Activated CD4-positive, CD25-positive, alpha-beta regulatory T cell treated with anti-CD3 and anti-CD28 coated beads, Interleukin-2, amount 50 U/mL, for 16 hours (primary cell): Measurements from ENCODE around the gene ANGPTL7.
"Not testable (repeated sequence)": the region's sequence is repeated elsewhere in the genome, so short reads cannot be mapped to it uniquely, and the experiment has no call there.

ENCODE experiments used
- DNase-seq: peaks from one replicate; pipeline ENCODE4 v3.0.0-alpha.2; 2020; ENCODE audit warnings: low read depth, low spot score

The ANGPTL7 gene

DNA sequence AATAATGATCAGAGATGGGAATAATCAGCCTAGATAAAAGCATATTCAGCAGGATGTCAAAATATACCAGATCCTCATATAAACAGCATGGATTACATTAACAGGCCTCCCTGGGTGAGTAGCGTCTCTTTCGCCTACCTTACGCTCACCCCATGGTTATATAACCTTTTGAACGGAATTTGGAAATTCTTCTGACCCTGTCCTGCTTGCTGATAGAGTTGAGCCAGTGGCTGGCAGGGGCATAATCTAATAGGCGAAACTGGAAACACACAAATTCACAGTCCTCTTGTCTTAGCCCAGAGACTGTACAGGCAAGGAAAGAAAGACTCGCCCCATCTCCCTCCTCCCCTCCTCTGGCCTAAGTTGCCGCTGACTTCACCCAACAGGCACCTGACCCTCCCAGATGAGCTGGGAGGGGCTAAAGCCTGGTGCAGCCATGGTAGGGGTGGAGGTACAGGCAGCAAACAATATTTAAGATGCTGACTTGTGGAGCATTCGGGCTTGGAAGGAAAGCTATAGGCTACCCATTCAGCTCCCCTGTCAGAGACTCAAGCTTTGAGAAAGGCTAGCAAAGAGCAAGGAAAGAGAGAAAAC, at the start of gene ANGPTL7:
Gene ANGPTL7 (plus strand): TSS at position 498 of the 594 bp plus-strand sequence. CDS start 225 bp downstream, outside the sequence.
- DNase-seq: no peak

DNA sequence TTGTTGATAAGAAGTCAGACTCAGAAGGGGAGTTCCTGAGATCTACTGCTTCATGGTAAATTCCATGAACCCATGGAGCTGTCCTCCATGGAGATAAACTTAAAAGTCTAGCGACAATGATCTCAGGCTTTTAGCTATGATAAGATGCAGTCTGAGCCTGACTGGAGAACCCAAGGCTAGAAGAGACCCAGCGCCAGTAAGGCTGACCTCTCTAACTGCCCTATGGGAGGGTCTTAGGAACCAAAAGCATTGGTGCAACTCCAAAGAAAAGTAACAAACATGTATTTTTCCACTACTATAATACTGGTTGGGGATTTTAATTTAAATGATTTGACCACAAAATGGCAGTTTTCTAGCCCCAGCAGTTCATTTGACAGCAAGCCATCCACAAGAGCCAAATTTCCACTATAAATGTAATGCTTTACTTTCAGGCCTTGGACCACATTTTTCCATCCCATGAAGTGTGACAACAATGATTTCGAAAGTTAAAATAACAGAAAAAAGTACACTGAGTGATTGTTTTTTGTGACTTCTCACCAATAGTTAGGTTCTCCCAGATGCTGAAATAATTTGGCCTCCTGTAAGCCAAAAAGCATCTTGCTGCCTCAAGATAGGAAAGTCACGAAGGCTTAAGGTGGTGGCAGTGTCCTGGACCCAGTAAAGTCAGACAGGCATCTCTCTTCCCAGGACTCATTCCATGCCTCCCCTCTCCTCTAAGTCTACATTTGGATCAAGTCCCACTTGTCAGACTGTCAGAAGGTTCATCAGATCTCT, 46.4 kb upstream of the ANGPTL7 start:
- no peak for DNase-seq

- DNase-seq: no peak
Observed at GRCh38 chr1:11143401-11143800, 45.8 kb upstream of the ANGPTL7 start.

GRCh38 chr1:11143907-11144306, 45.2 kb upstream of the ANGPTL7 start:
- no peak for DNase-seq

GRCh38 chr1:11144570-11145256, 44.4 kb upstream of the ANGPTL7 start:
- DNase-seq: no peak

- no peak for DNase-seq
Observed at GRCh38 chr1:11145741-11146140, 43.4 kb upstream of the ANGPTL7 start.

- DNase-seq: no peak
Observed at GRCh38 chr1:11147197-11147770, 41.9 kb upstream of the ANGPTL7 start.

GRCh38 chr1:11150326-11150725, 38.8 kb upstream of the ANGPTL7 start:
- DNase-seq: no peak

- DNase-seq: no peak
Observed at GRCh38 chr1:11151114-11151513, 38.0 kb upstream of the ANGPTL7 start.

GRCh38 chr1:11151826-11152612, 37.1 kb upstream of the ANGPTL7 start:
- no peak for DNase-seq

DNA sequence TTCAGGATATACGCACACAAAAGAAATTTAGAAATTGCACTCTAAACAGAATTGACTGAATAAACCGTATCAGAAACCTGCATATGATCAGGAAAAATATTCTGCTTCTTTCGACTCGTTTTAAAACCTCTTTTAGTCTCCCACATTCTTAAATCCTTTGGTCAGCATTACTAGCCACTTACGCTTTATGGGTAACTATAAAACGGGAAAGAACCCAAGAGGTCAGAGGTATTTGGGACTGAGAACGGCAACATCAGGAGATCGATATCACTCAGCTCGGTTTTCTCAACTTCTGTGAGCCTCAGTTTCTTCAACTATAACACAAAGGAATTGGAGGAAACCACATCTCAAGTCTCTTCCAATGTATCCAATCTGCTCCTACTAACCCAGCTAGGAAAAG, 36.4 kb upstream of the ANGPTL7 start:
- no peak for DNase-seq

DNA sequence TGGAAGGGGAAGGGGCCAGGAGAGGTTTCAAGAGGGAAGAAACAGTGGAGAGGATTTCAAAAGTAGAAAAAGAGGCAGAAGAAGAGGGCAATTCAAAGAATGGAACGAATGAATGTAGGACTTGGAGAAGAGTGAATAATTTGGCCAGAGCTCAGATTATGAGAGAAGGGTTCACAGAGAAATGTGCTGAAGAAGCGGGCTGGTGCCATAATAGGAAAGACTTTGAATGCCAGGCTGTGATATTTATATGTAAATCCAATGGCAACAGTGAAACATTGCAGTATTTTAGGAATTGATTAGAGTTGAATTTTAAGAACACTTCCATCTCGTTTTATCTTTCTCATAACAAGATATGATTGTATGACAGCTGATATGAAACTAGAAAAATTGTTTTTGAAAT, 36.0 kb upstream of the ANGPTL7 start:
- no peak for DNase-seq

DNA sequence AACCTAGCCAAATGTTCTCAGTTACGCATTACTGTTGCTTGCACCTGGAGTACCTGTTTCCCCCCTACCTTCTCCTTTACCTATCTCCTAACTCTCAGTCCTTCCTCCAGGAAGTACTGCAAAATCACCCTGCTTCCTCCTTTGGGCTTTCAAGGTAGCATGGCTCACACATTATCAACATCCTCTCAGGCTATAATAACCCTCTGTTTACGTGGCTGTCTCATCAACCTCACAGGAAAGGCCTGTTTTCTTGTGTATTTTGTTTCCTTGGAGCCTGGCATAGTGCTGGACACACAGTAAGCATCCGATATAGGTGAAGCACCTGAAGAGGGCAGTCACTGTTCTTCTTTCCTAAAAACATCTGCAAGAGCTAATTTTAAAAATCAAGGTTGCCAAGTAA, 32.7 kb upstream of the ANGPTL7 start:
- no peak for DNase-seq

DNA sequence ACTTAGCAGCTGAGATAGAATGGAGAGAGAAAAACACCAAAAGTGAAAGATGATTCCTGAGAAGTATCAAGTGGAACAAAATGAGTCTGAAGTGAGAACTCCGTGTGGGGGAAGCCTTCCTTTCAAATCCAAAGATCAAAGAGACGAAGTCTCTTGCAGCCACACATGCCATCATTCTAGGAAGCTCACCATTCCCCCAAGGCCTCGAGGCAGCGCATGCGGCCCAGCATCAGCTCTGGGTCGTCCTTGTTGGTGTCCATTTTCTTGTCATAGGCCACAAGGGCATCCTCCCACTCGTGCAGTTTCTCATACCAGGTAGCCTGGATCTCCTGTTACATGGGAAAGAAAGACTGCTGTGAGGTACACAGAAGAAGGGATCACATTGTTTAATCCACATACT, 32.2 kb upstream of the ANGPTL7 start:
- no peak for DNase-seq

DNA sequence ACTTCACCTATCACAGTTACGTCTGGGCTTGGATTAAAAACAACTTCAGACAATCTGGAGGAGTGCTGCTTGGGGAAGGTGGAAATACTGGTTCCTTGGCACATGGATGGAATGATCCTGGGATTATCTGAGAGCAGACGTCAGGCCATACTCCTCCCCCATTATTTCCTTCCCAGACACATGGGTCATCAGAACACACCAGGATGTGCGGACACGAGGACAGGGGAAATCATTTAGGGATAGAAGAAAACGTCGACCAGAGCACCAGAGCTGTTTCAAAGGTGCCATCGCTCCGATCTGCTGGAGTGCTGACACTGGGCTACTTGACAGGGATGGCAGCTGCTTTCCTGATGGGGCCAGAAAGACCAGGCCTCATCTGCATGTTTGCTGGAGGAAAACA, 31.8 kb upstream of the ANGPTL7 start:
- DNase-seq: no peak

GRCh38 chr1:11157867-11158266, 31.3 kb upstream of the ANGPTL7 start:
- no peak for DNase-seq

GRCh38 chr1:11158291-11158690, 30.9 kb upstream of the ANGPTL7 start:
- no peak for DNase-seq

DNA sequence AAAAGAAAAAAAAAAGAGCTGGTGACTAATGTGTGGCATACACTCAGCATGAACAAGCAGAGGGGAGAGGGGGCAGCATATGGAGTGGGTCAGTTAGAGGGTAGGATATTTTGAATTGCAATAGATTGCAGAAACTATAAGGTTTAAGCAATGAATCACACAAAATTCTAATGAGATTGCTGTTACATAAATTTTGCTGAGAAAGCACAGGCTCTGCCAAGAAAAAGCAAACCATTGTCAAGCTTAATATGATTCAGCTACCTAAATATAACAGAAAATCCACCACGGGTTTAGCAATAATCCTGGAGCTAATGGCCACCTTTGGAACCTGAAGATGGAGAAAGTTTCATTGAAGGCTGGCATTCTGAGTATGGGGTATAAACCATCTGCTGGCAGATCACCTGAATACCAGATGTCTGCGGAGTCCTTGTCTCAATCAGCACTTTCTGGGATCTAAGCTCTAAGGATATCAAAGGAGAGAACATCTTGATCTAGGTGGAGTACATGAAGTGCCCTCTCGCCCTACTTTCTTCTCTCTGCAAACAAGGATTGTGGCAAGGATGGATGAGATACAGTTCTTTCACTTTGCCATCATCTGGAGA, 30.3 kb upstream of the ANGPTL7 start:
- DNase-seq: no peak

GRCh38 chr1:11162752-11163151, 26.4 kb upstream of the ANGPTL7 start:
- DNase-seq: not testable (repeated sequence)

- not testable (repeated sequence) for DNase-seq
Observed at GRCh38 chr1:11166744-11167143, 22.4 kb upstream of the ANGPTL7 start.

DNA sequence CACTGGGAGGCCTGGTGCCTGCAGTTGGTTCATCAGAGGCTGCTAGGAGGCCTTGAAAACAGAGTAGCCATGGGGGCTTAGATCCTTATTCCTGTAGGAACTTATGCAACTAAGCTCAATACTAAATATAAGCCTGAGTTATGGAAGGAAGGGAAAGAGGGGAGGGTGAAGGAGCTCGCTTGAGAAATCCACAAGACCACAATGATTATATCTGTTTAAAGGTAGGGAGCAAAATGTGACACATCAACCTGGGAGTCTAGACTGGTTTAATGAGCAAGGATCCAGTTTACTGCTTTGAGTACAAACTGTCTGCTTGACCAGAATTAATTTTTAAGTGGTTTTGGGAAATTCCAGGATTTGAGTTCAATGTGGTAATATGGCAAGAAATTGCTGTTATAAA, 20.4 kb upstream of the ANGPTL7 start:
- no peak for DNase-seq
